HCT116 (cell line): Measurements from ENCODE around the gene PPP1R3G. TPM values are rescaled to one million over a fixed set of nuclear protein-coding genes. Genes with fewer than 3 reads are reported as not detected.

ENCODE experiments used
- ATAC-seq: fragments of 200-7000 bp; cut with Tn5 transposase; 2 replicates; pipeline ENCODE4 v1.9.1; 2020; ENCODE audit warnings: mild to moderate bottlenecking, moderate library complexity
- BruUV-seq: library from RNA; stranded (reverse); fragments of 400-500 nt; replicated peaks from 2 replicates; lab custom pipeline; 2021; lab: Mats Ljungman, UMichigan
- CTCF ChIA-PET: fragments of 300-600 bp; sonication (Branson Sonifier 250); formaldehyde crosslinking; loops from one replicate; lab custom pipeline; 2021; ENCODE audit warnings: antibody characterized with exemption; lab: Charles Lee
- POLR2A ChIA-PET: fragments of 300-600, 350-600 bp; sonication (Branson Sonifier 250); formaldehyde crosslinking; loops from one replicate; lab custom pipeline; 2021; ENCODE audit warnings: antibody characterized with exemption; lab: Charles Lee
- RAD21 ChIA-PET, 2 experiments: fragments of 300-600 bp; sonication (Branson Sonifier 250); formaldehyde crosslinking; loops; one replicate each; lab custom pipeline; 2023; ENCODE audit warnings: low total read pairs in 2 of 2; ENCODE audit not compliant: uncharacterized antibody in 2 of 2, unreplicated experiment in 2 of 2, low non-redundant PET in 1 of 2; lab: Charles Lee
- DNase-seq: peaks from one replicate; pipeline ENCODE4 v3.0.0-alpha.2; 2010; ENCODE audit warnings: low read depth, low spot score
- H2AFZ ChIP-seq: fragments of 200-600 bp; shearing (Covaris generic), sonication (generic); 2 replicates; pipeline ENCODE4 v1.6.1; 2017; ENCODE audit warnings: low read depth, mixed run types, mixed read lengths, antibody characterized with exemption, low read length; ENCODE audit not compliant: poor library complexity, severe bottlenecking
- H3K27ac ChIP-seq: 2 replicates; pipeline ENCODE4 v1.5.1; 2012; ENCODE audit warnings: low read depth, low read length
- H3K27me3 ChIP-seq: fragments of 200-600 bp; sonication (generic); 2 replicates; pipeline ENCODE4 v1.6.1; 2016; ENCODE audit warnings: mixed run types, low read length, mixed read lengths; ENCODE audit not compliant: insufficient read depth
- H3K36me3 ChIP-seq, 2 experiments: fragments of 200-500 bp in 1 of 2; fragments of 200-600 bp in 1 of 2; sonication (Bioruptor generic) in 1 of 2; sonication (generic) in 1 of 2; 2 replicates each; pipeline versions ENCODE4 v1.5.1 to v1.6.1; 2014 to 2016; ENCODE audit warnings: low read length in 2 of 2, inconsistent platforms in 1 of 2, mixed read lengths in 1 of 2, mixed run types in 1 of 2; ENCODE audit not compliant: insufficient read depth in 2 of 2, control insufficient read depth in 1 of 2
- H3K4me1 ChIP-seq, 2 experiments: fragments of 200-600 bp in 1 of 2; sonication (generic) in 1 of 2; 2 replicates each; pipeline versions ENCODE4 v1.5.1 to v1.6.1; 2012 to 2017; ENCODE audit warnings: low read length in 2 of 2, inconsistent platforms in 1 of 2, mild to moderate bottlenecking in 1 of 2, mixed read lengths in 1 of 2, mixed run types in 1 of 2, moderate library complexity in 1 of 2; ENCODE audit not compliant: insufficient read depth in 2 of 2, control insufficient read depth in 1 of 2
- H3K4me2 ChIP-seq: fragments of 200-600 bp; sonication (generic); 2 replicates; pipeline ENCODE4 v1.6.1; 2017; ENCODE audit warnings: mixed run types, low read length, mixed read lengths
- H3K4me3 ChIP-seq, 2 experiments: fragments of 200-600 bp in 1 of 2; sonication (generic) in 1 of 2; replicated peaks in 1 of 2; 2 replicates each; pipeline ENCODE4 v1.5.1; 2011 to 2016; ENCODE audit warnings: low read length in 2 of 2, control low read depth in 1 of 2, low read depth in 1 of 2, mild to moderate bottlenecking in 1 of 2, mixed read lengths in 1 of 2, mixed run types in 1 of 2
- H3K79me2 ChIP-seq: fragments of 200-600 bp; sonication (generic); 2 replicates; pipeline ENCODE4 v1.6.1; 2017; ENCODE audit warnings: mild to moderate bottlenecking, mixed run types, low read length, moderate library complexity, mixed read lengths; ENCODE audit not compliant: insufficient read depth
- H3K9ac ChIP-seq: fragments of 200-600 bp; sonication (generic); 2 replicates; pipeline ENCODE4 v1.6.1; 2016; ENCODE audit warnings: low read length, mixed read lengths
- H3K9me2 ChIP-seq: fragments of 200-600 bp; sonication (generic), shearing (Covaris generic); 2 replicates; pipeline ENCODE4 v1.6.1; 2017; ENCODE audit warnings: mixed run types, mild to moderate bottlenecking, moderate library complexity; ENCODE audit not compliant: insufficient read depth
- H3K9me3 ChIP-seq, 2 experiments: fragments of 200-500 bp in 1 of 2; fragments of 200-600 bp in 1 of 2; sonication (Bioruptor generic) in 1 of 2; sonication (generic) in 1 of 2; 2 replicates each; pipeline ENCODE4 v1.6.1; 2014 to 2017; ENCODE audit warnings: low read length in 2 of 2, mixed read lengths in 2 of 2, inconsistent platforms in 1 of 2, low read depth in 1 of 2, mild to moderate bottlenecking in 1 of 2, mixed run types in 1 of 2, moderate library complexity in 1 of 2; ENCODE audit not compliant: control insufficient read depth in 1 of 2, insufficient read depth in 1 of 2
- H4K20me1 ChIP-seq: fragments of 200-600 bp; sonication (generic), shearing (Covaris generic); 2 replicates; pipeline ENCODE4 v1.6.1; 2017; ENCODE audit warnings: mixed run types, mild to moderate bottlenecking, moderate library complexity; ENCODE audit not compliant: insufficient read depth
- CBX3 ChIP-seq: IDR thresholded peaks from 2 replicates; pipeline ENCODE4 v1.6.1; 2012; ENCODE audit warnings: low read depth
- CEBPB ChIP-seq: IDR thresholded peaks from 2 replicates; pipeline ENCODE4 v1.6.1; 2012; ENCODE audit warnings: low read depth
- EZH2phosphoT487 ChIP-seq: fragments of 200-600 bp; IDR thresholded peaks from 2 replicates; pipeline ENCODE4 v1.6.1; 2018; ENCODE audit warnings: antibody characterized with exemption, borderline replicate concordance
- POLR2A ChIP-seq: IDR thresholded peaks from 2 replicates; pipeline ENCODE4 v1.7.0; 2011; ENCODE audit warnings: borderline replicate concordance; ENCODE audit not compliant: insufficient read depth, insufficient read length; ENCODE audit errors: extremely low read depth
- RAD21 ChIP-seq: IDR thresholded peaks from 2 replicates; pipeline ENCODE4 v1.6.1; 2012; ENCODE audit warnings: low read depth, mild to moderate bottlenecking
- SIN3A ChIP-seq: IDR thresholded peaks from 2 replicates; pipeline ENCODE4 v1.6.1; 2012; ENCODE audit warnings: low read depth
- SRF ChIP-seq: IDR thresholded peaks from 2 replicates; pipeline ENCODE4 v1.6.1; 2012; ENCODE audit warnings: low read depth
- ZFX ChIP-seq: fragments of 450-650 bp; IDR thresholded peaks from 2 replicates; pipeline ENCODE4 v1.6.1; 2017
- ZNF274 ChIP-seq: fragments of 200-500 bp; sonication (Bioruptor generic); IDR thresholded peaks from 2 replicates; pipeline ENCODE4 v1.6.1; 2014; ENCODE audit warnings: mild to moderate bottlenecking, low read depth, low read length, inconsistent platforms
- intact Hi-C: fragments of 100-400 bp; cut with micrococcal nuclease; formaldehyde crosslinking; loops from 2 replicates; pipeline ENCODE4 v1.10.0; 2022
- total RNA-seq: library from RNA; stranded (reverse); gene quantifications from one replicate; pipeline ENCODE4 v1.2.1, GENCODE V29; 2021; ENCODE audit not compliant: unreplicated experiment
- TF ChIP-seq, protein P1 (sequence below), 3 experiments: fragments of 200-600 bp in 1 of 3; sonication (generic) in 1 of 3; IDR thresholded peaks in 2 of 3; conservative IDR thresholded peaks in 1 of 3; 2 replicates each; pipeline ENCODE4 v1.5.1; 2012 to 2017; ENCODE audit warnings: low read depth in 2 of 3, low read length in 2 of 3, antibody characterized with exemption in 1 of 3, borderline replicate concordance in 1 of 3, control low read depth in 1 of 3, mild to moderate bottlenecking in 1 of 3, mixed read lengths in 1 of 3, mixed run types in 1 of 3, moderate library complexity in 1 of 3; ENCODE audit not compliant: insufficient read depth in 1 of 3
- TF ChIP-seq, protein P2 (sequence below): IDR thresholded peaks from 2 replicates; pipeline ENCODE4 v1.6.1; 2011; ENCODE audit warnings: mild to moderate bottlenecking, low read length, moderate library complexity; ENCODE audit not compliant: insufficient replicate concordance; ENCODE audit errors: extremely low read depth

Gene PPP1R3G
- total RNA-seq, 1 experiment from 2014 or later = 0.27 TPM

DNA sequence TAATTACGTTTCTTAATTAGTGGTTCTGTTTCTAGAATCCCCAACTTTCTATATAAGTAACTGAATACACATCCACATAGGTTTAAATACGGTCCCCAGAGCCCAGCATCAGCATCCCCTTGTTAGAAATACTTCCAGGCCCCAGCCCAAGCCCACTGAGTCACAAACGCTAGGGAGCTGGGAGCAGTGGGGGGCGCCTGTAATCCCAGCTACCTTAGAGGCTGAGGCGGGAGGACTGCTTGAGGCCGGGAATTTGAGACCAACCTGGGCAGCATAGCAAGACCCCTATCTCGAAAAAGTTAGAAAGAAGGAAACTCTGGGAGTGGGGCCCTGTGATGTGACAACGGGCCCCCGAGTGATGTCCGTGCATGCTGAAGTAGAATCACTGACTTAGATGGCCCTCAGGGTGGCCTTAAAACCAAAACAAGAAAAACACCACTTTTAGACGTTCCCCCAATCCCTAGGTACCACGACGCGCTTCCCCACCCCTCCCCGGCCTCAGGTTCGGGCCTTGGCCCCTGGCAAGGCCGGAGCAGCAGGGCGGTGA, 1.3 kb upstream of the PPP1R3G start:
- RAD21 ChIA-PET = no interaction called here
- intact Hi-C loops = no loop called here
- BruUV-seq = no TSS peak

More for the DNA sequence above, 1.3 kb upstream of the PPP1R3G start:
- peak; percentile 65; the same call in 1 of the 2 replicates for ATAC-seq
- Histone ChIP-seq H2AFZ (no peak overlapping the region), H3K27me3 (no peaks in the 10 kb centered on the region), H3K79me2 (no peaks in the 10 kb centered on the region), H3K36me3 (no peaks in the 10 kb centered on the region), H3K9me2 (no peaks in the 10 kb centered on the region), H4K20me1 (no peaks in the 10 kb centered on the region), H3K4me1 (peaks cover 2 to 29% of the 10 kb centered on the region in 2 experiments; a peak in 2 of 4 replicates), H3K4me3 (peak overlapping the region; percentile 7 to 32; a peak in 2 of 4 replicates), H3K9me3 (no peaks in the 10 kb centered on the region), H3K4me2 (peak overlapping the region; percentile 65), H3K9ac (peak overlapping the region; percentile 39), H3K27ac (no peak overlapping the region; the same call in 1 of the 2 replicates)
- CTCF ChIA-PET = no interaction called here
- TF ChIP-seq CEBPB = no peak
- TF ChIP-seq, protein P1, sequence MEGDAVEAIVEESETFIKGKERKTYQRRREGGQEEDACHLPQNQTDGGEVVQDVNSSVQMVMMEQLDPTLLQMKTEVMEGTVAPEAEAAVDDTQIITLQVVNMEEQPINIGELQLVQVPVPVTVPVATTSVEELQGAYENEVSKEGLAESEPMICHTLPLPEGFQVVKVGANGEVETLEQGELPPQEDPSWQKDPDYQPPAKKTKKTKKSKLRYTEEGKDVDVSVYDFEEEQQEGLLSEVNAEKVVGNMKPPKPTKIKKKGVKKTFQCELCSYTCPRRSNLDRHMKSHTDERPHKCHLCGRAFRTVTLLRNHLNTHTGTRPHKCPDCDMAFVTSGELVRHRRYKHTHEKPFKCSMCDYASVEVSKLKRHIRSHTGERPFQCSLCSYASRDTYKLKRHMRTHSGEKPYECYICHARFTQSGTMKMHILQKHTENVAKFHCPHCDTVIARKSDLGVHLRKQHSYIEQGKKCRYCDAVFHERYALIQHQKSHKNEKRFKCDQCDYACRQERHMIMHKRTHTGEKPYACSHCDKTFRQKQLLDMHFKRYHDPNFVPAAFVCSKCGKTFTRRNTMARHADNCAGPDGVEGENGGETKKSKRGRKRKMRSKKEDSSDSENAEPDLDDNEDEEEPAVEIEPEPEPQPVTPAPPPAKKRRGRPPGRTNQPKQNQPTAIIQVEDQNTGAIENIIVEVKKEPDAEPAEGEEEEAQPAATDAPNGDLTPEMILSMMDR (IDR thresholded peaks at IDR 0.05 in 2 of 3, conservative IDR thresholded peaks at IDR 0.05 in 1 of 3; ENCODE audit: borderline replicate concordance in 1 of 3, insufficient read depth in 1 of 3, low read depth in 2 of 3, low read length in 2 of 3) = no peak
- no peak for TF ChIP-seq ZFX
- no peak for TF ChIP-seq EZH2phosphoT487
- no peak for TF ChIP-seq SIN3A
- no peak for TF ChIP-seq CBX3
- TF ChIP-seq RAD21 = no peak
- TF ChIP-seq, protein P2, sequence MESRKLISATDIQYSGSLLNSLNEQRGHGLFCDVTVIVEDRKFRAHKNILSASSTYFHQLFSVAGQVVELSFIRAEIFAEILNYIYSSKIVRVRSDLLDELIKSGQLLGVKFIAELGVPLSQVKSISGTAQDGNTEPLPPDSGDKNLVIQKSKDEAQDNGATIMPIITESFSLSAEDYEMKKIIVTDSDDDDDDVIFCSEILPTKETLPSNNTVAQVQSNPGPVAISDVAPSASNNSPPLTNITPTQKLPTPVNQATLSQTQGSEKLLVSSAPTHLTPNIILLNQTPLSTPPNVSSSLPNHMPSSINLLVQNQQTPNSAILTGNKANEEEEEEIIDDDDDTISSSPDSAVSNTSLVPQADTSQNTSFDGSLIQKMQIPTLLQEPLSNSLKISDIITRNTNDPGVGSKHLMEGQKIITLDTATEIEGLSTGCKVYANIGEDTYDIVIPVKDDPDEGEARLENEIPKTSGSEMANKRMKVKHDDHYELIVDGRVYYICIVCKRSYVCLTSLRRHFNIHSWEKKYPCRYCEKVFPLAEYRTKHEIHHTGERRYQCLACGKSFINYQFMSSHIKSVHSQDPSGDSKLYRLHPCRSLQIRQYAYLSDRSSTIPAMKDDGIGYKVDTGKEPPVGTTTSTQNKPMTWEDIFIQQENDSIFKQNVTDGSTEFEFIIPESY = no peak
- TF ChIP-seq ZNF274 = no peak
- no peak for TF ChIP-seq POLR2A
- TF ChIP-seq SRF = no peak
- POLR2A ChIA-PET = no interaction called here
- no peak for DNase-seq
